Naive thymus-derived CD4-positive, alpha-beta T cell (primary cell): Measurements from ENCODE around the gene COL23A1. TPM values are rescaled to one million over a fixed set of nuclear protein-coding genes. Genes with fewer than 3 reads are reported as not detected.

Source experiments
- ATAC-seq: fragments of 150-1000 bp; cut with Tn5 transposase; 2 replicates; pipeline ENCODE4 v1.10.0; 2021; ENCODE audit warnings: mild to moderate bottlenecking, moderate library complexity
- CTCF ChIA-PET: fragments of 350-600 bp; sonication (Branson Sonifier 250); formaldehyde crosslinking; loops from one replicate; lab custom pipeline; 2021; ENCODE audit warnings: antibody characterized with exemption; lab: Charles Lee
- POLR2A ChIA-PET: fragments of 350-600 bp; sonication (Branson Sonifier 250); formaldehyde crosslinking; loops from one replicate; lab custom pipeline; 2021; ENCODE audit warnings: antibody characterized with exemption, inconsistent platforms; lab: Charles Lee
- DNase-seq, 9 donors: peaks; one replicate each; pipeline versions ENCODE4 v3.0.0 to v3.0.0-alpha.2; 2020 to 2022; ENCODE audit warnings: mixed read lengths in 1 of 9
- H3K27ac ChIP-seq: one replicate; pipeline ENCODE4 v1.7.0; 2013; ENCODE audit warnings: mild to moderate bottlenecking, low read depth, low read length, moderate library complexity
- H3K27me3 ChIP-seq, 2 donors: one replicate each; pipeline ENCODE4 v1.7.0; 2013; ENCODE audit warnings: low read length in 2 of 2, mild to moderate bottlenecking in 2 of 2, moderate library complexity in 2 of 2; ENCODE audit not compliant: control insufficient read depth in 2 of 2, insufficient read depth in 2 of 2
- H3K36me3 ChIP-seq, 3 experiments: 1 replicate in 2 of 3; 2 replicates in 1 of 3; pipeline ENCODE4 v1.7.0; 2013; ENCODE audit warnings: low read length in 3 of 3, mild to moderate bottlenecking in 3 of 3, moderate library complexity in 1 of 3; ENCODE audit not compliant: insufficient read depth in 3 of 3, control insufficient read depth in 2 of 3
- H3K4me1 ChIP-seq, 2 donors: one replicate each; pipeline ENCODE4 v1.7.0; 2013; ENCODE audit warnings: low read length in 2 of 2, mild to moderate bottlenecking in 2 of 2, moderate library complexity in 1 of 2; ENCODE audit not compliant: control insufficient read depth in 2 of 2, insufficient read depth in 2 of 2
- H3K4me3 ChIP-seq: 2 replicates; pipeline ENCODE4 v1.7.0; 2013; ENCODE audit warnings: mild to moderate bottlenecking, low read length
- H3K9me3 ChIP-seq, 3 experiments: 1 replicate in 2 of 3; 2 replicates in 1 of 3; pipeline ENCODE4 v1.7.0; 2013; ENCODE audit warnings: low read length in 3 of 3; ENCODE audit not compliant: control insufficient read depth in 2 of 3
- H3K27ac Mint-ChIP-seq, 9 donors: one replicate each; pipeline ENCODE4 v1.8.0; 2020 to 2022; ENCODE audit warnings: mixed read lengths in 9 of 9, mild to moderate bottlenecking in 8 of 9, moderate library complexity in 5 of 9, inconsistent platforms in 2 of 9
- H3K27me3 Mint-ChIP-seq, 5 donors: one replicate each; pipeline ENCODE4 v1.8.0; 2021 to 2022; ENCODE audit warnings: mixed read lengths in 5 of 5, mild to moderate bottlenecking in 1 of 5
- H3K36me3 Mint-ChIP-seq, 5 donors: one replicate each; pipeline ENCODE4 v1.8.0; 2020 to 2022; ENCODE audit warnings: mixed read lengths in 5 of 5, mild to moderate bottlenecking in 3 of 5, inconsistent platforms in 1 of 5
- H3K4me1 Mint-ChIP-seq, 7 donors: one replicate each; pipeline ENCODE4 v1.8.0; 2020 to 2022; ENCODE audit warnings: mixed read lengths in 7 of 7, mild to moderate bottlenecking in 3 of 7, inconsistent platforms in 1 of 7
- H3K4me3 Mint-ChIP-seq, 10 donors: one replicate each; pipeline ENCODE4 v1.8.0; 2020 to 2022; ENCODE audit warnings: mild to moderate bottlenecking in 10 of 10, mixed read lengths in 10 of 10, moderate library complexity in 6 of 10, inconsistent platforms in 2 of 10
- H3K9me3 Mint-ChIP-seq, 11 donors: one replicate each; pipeline ENCODE4 v1.8.0; 2020 to 2022; ENCODE audit warnings: mixed read lengths in 11 of 11, mild to moderate bottlenecking in 4 of 11, inconsistent platforms in 1 of 11, moderate library complexity in 1 of 11
- intact Hi-C, 2 donors: fragments of 100-400 bp; cut with micrococcal nuclease; formaldehyde crosslinking; loops; one replicate each; pipeline ENCODE4 v1.15.1; 2023
- polyA plus RNA-seq, 2 donors: library from polyadenylated mRNA; unstranded; fragments of 300-500 nt; fragmentation: Illumina TruSeq; gene quantifications; one replicate each; pipeline ENCODE4 v1.2.3, GENCODE V29; 2021
- total RNA-seq, 6 experiments: library from RNA in 5 of 6; stranded (reverse) in 5 of 6; gene quantifications; 1 replicate in 5 of 6; 2 replicates in 1 of 6; pipeline ENCODE4 v1.2.3 and lab custom pipeline; 2021 to 2026

The COL23A1 gene
- total and polyA plus RNA-seq, 7 experiments from 2014 or later: 0.13 to 0.32 (median 0.22) TPM; not detected in 4

GRCh38 chr5:178196281-178196812, 393.8 kb downstream of the COL23A1 start:
- POLR2A ChIA-PET: interaction anchor here (1.2 kb wide), 1 partner anchor 10 kb away, joined by 5 read pairs; no protein-coding TSS in a partner anchor

DNA sequence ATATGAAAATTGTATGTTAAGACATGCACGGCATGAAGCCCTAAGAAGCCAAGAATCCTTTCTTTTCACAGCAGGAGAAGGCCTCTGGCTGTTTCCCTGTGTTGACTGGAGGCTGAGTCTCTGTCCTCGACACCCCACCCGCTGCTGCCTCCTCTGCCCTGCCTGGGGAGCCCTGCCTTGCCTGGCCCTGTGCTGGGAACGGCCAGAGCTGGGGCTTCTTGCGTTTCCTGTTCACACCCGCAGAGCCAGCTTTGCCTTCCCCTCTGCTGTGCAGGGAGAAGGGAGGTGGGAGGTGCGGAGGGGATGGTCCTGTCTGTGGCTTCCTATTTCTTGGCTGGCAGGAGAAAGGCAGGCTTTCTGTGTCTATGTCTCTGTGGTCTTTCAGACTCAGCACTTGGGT, 396.2 kb downstream of the COL23A1 start:
- no peaks in the 10 kb centered on the region for H3K36me3 ChIP-seq
- H3K4me3 Mint-ChIP-seq: no peak overlapping the region
- intact Hi-C loops: no loop called here
- H3K27me3 ChIP-seq: peaks cover 0 to 6% of the 10 kb centered on the region in 2 donors
- H3K27ac Mint-ChIP-seq: no peak overlapping the region
- H3K27me3 Mint-ChIP-seq: peaks cover 4 to 34% (median 13%) of the 10 kb centered on the region in 5 donors
- ChIA-PET CTCF (no interaction called here), POLR2A (interaction anchor here (1.5 kb wide), 1 partner anchor 10 kb away, joined by 3 read pairs; the partner anchor contains the start of gene HNRNPAB)
- H3K27ac ChIP-seq: no peak overlapping the region
- peaks cover 0 to 19% of the 10 kb centered on the region in 2 donors for H3K4me1 ChIP-seq
- H3K9me3 ChIP-seq: no peaks in the 10 kb centered on the region
- no peak overlapping the region for H3K4me3 ChIP-seq
- no peak for DNase-seq
- H3K36me3 Mint-ChIP-seq: no peaks in the 10 kb centered on the region
- peak; percentile 62 for ATAC-seq
- peaks cover 4 to 22% (median 11%) of the 10 kb centered on the region in 7 donors for H3K4me1 Mint-ChIP-seq
- peaks cover 0 to 2% (median 0%) of the 10 kb centered on the region in 11 donors for H3K9me3 Mint-ChIP-seq

More at GRCh38 chr5:178196281-178196812, 393.8 kb downstream of the COL23A1 start:
- no peaks in the 10 kb centered on the region for H3K36me3 ChIP-seq
- Mint-ChIP-seq H3K27ac (no peak overlapping the region), H3K4me1 (peaks cover 4 to 22% (median 11%) of the 10 kb centered on the region in 7 donors), H3K9me3 (peaks cover 0 to 2% (median 0%) of the 10 kb centered on the region in 11 donors), H3K4me3 (no peak overlapping the region), H3K36me3 (no peaks in the 10 kb centered on the region), H3K27me3 (peaks cover 4 to 29% (median 13%) of the 10 kb centered on the region in 5 donors)
- H3K27me3 ChIP-seq: peaks cover 0 to 6% of the 10 kb centered on the region in 2 donors
- DNase-seq (no peak), ATAC-seq (no peak)
- intact Hi-C loops: no loop called here
- no peak overlapping the region for H3K27ac ChIP-seq
- no peaks in the 10 kb centered on the region for H3K9me3 ChIP-seq
- peaks cover 0 to 19% of the 10 kb centered on the region in 2 donors for H3K4me1 ChIP-seq
- H3K4me3 ChIP-seq: no peak overlapping the region
- CTCF ChIA-PET: interaction anchor here (0.7 kb wide), 1 partner anchor 120 kb away, joined by 3 read pairs; no protein-coding TSS in a partner anchor

DNA sequence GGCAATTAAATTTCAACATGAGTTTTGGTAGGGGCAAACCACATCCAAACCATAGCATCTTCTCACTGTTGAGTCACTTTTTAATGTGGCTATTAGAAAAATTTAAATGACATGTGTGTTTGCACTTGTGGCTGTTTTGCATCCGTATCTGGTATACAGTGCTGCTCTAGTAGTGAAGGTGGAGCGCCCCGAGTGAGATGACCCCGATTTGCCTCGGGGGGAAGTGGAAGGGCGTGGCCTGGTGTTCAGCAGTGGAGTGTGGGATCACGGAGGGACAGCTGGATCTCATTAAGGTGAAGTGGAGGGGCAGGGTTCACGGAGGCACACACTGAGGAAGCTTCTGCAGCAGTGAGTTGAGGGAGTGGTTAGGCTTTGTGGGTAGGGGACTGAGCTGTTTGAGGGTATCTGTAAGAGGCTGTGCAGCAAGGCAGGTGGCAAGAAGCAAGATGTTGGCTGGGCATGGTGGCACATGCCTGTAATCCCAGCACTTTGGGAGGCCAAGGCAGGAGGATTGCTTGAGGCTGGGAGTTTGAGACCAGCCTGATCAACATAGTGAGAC, 396.9 kb downstream of the COL23A1 start:
- Histone ChIP-seq H3K4me3 (no peak overlapping the region), H3K27me3 (peaks cover 0 to 6% of the 10 kb centered on the region in 2 donors), H3K4me1 (peaks cover 0 to 19% of the 10 kb centered on the region in 2 donors), H3K27ac (no peak overlapping the region), H3K36me3 (no peaks in the 10 kb centered on the region), H3K9me3 (no peaks in the 10 kb centered on the region)
- POLR2A ChIA-PET: interaction anchor here (0.7 to 1.5 kb wide), 2 partner anchors 9 to 11 kb away, joined by 3 read pairs; partner anchors contain the start of gene HNRNPAB
- no peaks in the 10 kb centered on the region for H3K36me3 Mint-ChIP-seq
- ATAC-seq (peak; percentile 24), DNase-seq (no peak)
- CTCF ChIA-PET: no interaction called here
- H3K4me1 Mint-ChIP-seq: peaks cover 4 to 22% (median 11%) of the 10 kb centered on the region in 7 donors
- peaks cover 0 to 2% (median 0%) of the 10 kb centered on the region in 11 donors for H3K9me3 Mint-ChIP-seq
- peaks cover 8 to 34% (median 13%) of the 10 kb centered on the region in 5 donors for H3K27me3 Mint-ChIP-seq
- H3K4me3 Mint-ChIP-seq: peak overlapping the region in 1 of 10 donors; percentile 53
- intact Hi-C loops: no loop called here
- no peak overlapping the region for H3K27ac Mint-ChIP-seq

GRCh38 chr5:178192787-178193186, 397.4 kb downstream of the COL23A1 start:
- H3K27ac Mint-ChIP-seq: peak overlapping the region in 2 of 9 donors; percentile 20 to 29
- Histone ChIP-seq H3K9me3 (no peaks in the 10 kb centered on the region), H3K27me3 (peaks cover 0 to 6% of the 10 kb centered on the region in 2 donors), H3K27ac (no peak overlapping the region), H3K4me3 (no peak overlapping the region), H3K4me1 (peaks cover 0 to 19% of the 10 kb centered on the region in 2 donors), H3K36me3 (no peaks in the 10 kb centered on the region)
- H3K4me3 Mint-ChIP-seq: no peak overlapping the region
- CTCF ChIA-PET: no interaction called here
- intact Hi-C loops: no loop called here
- peaks cover 10 to 34% (median 14%) of the 10 kb centered on the region in 5 donors for H3K27me3 Mint-ChIP-seq
- no peak for DNase-seq
- H3K4me1 Mint-ChIP-seq: peaks cover 4 to 22% (median 11%) of the 10 kb centered on the region in 7 donors
- no peaks in the 10 kb centered on the region for H3K36me3 Mint-ChIP-seq
- no peak for ATAC-seq
- POLR2A ChIA-PET: interaction anchor here (0.7 to 1.5 kb wide), 2 partner anchors 9 to 12 kb away, joined by 3 read pairs; partner anchors contain the start of gene HNRNPAB
- peaks cover 0 to 2% (median 0%) of the 10 kb centered on the region in 11 donors for H3K9me3 Mint-ChIP-seq

DNA sequence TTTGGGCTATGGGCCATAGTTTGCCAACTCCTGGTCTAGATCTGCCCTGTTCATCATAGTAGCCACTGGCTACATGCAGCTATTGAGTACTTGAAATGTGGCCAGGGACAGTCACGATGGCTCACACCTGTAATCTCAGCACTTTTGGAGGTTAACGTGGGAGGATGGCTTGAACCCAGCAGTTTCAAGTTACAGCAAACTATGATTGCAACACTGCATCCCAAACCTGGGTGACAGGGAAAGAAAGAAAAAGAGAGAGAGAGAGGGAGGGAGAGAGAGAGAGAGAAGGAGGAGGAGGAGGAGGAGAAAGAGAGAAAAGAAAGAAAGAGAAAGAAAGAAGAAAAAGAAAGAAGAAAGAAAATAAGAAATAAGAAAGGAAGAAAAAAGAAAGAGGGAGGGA, 397.9 kb downstream of the COL23A1 start:
- Mint-ChIP-seq H3K36me3 (no peaks in the 10 kb centered on the region), H3K27me3 (peaks cover 10 to 34% (median 14%) of the 10 kb centered on the region in 5 donors), H3K4me3 (no peak overlapping the region), H3K27ac (no peak overlapping the region), H3K4me1 (peaks cover 4 to 22% (median 11%) of the 10 kb centered on the region in 7 donors), H3K9me3 (peaks cover 0 to 2% (median 0%) of the 10 kb centered on the region in 11 donors)
- intact Hi-C loops: no loop called here
- Histone ChIP-seq H3K4me1 (peaks cover 0 to 19% of the 10 kb centered on the region in 2 donors), H3K27me3 (peaks cover 0 to 6% of the 10 kb centered on the region in 2 donors), H3K9me3 (no peaks in the 10 kb centered on the region), H3K36me3 (no peaks in the 10 kb centered on the region), H3K4me3 (no peak overlapping the region), H3K27ac (no peak overlapping the region)
- ChIA-PET CTCF (no interaction called here), POLR2A (interaction anchor here (1.5 kb wide), 1 partner anchor 12 kb away, joined by 3 read pairs; the partner anchor contains the start of gene HNRNPAB)
- ATAC-seq (no peak), DNase-seq (no peak)

- H3K4me1 Mint-ChIP-seq: peaks cover 4 to 22% (median 11%) of the 10 kb centered on the region in 7 donors
- CTCF ChIA-PET: no interaction called here
- H3K36me3 ChIP-seq: no peaks in the 10 kb centered on the region
Observed at GRCh38 chr5:178191661-178192060, 398.5 kb downstream of the COL23A1 start.

More at GRCh38 chr5:178191661-178192060, 398.5 kb downstream of the COL23A1 start:
- intact Hi-C loops: no loop called here
- Histone ChIP-seq H3K9me3 (no peaks in the 10 kb centered on the region), H3K4me1 (peaks cover 0 to 19% of the 10 kb centered on the region in 2 donors), H3K4me3 (no peak overlapping the region), H3K27me3 (peaks cover 0 to 6% of the 10 kb centered on the region in 2 donors), H3K27ac (no peak overlapping the region)
- no peak for ATAC-seq
- POLR2A ChIA-PET: no interaction called here
- Mint-ChIP-seq H3K4me3 (no peak overlapping the region), H3K27me3 (peaks cover 10 to 34% (median 14%) of the 10 kb centered on the region in 5 donors), H3K27ac (no peak overlapping the region), H3K9me3 (peaks cover 0 to 2% (median 0%) of the 10 kb centered on the region in 11 donors), H3K36me3 (no peaks in the 10 kb centered on the region)
- DNase-seq: no peak
